Fibroblast of villous mesenchyme (primary cell): ENCODE data around the gene SCN3B. TPM values are rescaled to one million over a fixed set of nuclear protein-coding genes. Genes with fewer than 3 reads are reported as not detected.

Experiments used
- DNase-seq: peaks from one replicate; pipeline ENCODE4 v3.0.0-alpha.2; 2010; ENCODE audit warnings: low read depth
- H3K4me3 ChIP-seq: 2 replicates; pipeline ENCODE4 v1.5.1; 2011; ENCODE audit warnings: low read depth, mild to moderate bottlenecking, low read length
- CTCF ChIP-seq: IDR thresholded peaks from 2 replicates; pipeline ENCODE4 v1.5.1; 2012; ENCODE audit warnings: low read depth, mild to moderate bottlenecking, low read length; ENCODE audit not compliant: insufficient read depth
- total RNA-seq: library from RNA; depleted of rRNA; stranded (reverse); fragments of >200 nt; gene quantifications from 2 replicates; pipeline ENCODE4 v1.2.3, GENCODE V29; 2012

SCN3B gene
- total RNA-seq, 1 donor = 0.43 TPM

GRCh38 chr11:123694551-123694950 is 40.1 kb upstream of the SCN3B start:
- H3K4me3 ChIP-seq = no peak overlapping the region
- TF ChIP-seq CTCF = no peak
- no peak for DNase-seq

DNA sequence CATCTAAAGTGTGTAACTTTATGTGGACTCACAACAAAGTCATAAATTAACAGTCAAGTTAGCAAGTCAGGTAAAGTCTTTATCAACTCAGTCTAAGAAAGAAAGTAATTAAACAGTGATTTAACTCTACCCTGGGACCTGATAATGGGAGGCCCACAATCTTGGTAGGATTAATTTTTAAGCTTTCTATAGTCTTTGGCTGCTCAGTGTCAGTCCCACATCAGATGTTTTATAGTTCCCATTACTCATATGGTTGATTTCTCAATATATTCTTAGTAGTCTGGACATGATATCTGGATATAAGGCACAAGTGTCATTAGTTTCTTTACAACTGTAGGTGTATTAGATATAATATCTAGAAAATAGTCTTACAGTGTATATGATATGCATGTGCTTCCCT is 38.5 kb upstream of the SCN3B start:
- no peak for TF ChIP-seq CTCF
- no peak for DNase-seq
- H3K4me3 ChIP-seq = no peak overlapping the region

- H3K4me3 ChIP-seq = no peak overlapping the region
- DNase-seq = no peak
- TF ChIP-seq CTCF = no peak
These were observed 36.1 kb upstream of the SCN3B start for GRCh38 chr11:123690485-123690884.

GRCh38 chr11:123684601-123685000 is 30.2 kb upstream of the SCN3B start:
- H3K4me3 ChIP-seq = no peak overlapping the region
- no peak for TF ChIP-seq CTCF
- no peak for DNase-seq

DNA sequence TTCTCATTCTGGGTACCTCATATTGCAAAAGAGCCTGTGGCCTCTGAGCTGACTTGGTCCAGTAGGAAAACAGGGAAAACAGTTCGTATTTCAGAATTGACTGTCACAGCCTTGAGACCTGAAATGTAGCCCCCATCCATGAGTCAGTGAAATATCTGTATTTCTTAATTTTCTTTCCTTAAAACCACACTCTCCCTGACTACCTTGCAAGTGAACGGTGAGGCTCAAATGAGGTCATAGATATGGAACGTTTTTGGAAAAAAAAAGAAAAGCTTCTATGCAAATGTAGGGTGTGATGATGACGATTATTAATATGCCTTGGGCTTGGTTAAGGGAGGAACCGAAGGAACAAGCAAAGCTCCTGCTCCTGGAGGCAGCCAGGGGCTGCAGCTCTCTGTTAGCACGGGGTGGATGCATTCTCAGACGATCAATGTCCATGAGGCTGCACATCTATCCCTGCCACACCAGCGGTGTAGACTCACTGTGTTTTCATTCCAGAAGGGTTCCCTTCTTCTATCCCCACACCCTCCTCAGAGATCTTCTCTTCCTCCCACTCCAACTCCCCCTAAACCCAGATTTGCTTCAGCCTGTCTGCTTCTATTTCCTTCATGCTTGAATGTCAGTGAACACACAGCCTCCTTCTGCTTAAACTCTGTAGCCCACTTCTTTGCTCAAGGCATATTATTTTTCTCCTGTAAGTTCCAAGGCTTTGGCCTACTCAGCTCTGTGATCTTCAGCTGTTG is 29.2 kb upstream of the SCN3B start:
- no peak for DNase-seq
- no peak overlapping the region for H3K4me3 ChIP-seq
- no peak for TF ChIP-seq CTCF

DNA sequence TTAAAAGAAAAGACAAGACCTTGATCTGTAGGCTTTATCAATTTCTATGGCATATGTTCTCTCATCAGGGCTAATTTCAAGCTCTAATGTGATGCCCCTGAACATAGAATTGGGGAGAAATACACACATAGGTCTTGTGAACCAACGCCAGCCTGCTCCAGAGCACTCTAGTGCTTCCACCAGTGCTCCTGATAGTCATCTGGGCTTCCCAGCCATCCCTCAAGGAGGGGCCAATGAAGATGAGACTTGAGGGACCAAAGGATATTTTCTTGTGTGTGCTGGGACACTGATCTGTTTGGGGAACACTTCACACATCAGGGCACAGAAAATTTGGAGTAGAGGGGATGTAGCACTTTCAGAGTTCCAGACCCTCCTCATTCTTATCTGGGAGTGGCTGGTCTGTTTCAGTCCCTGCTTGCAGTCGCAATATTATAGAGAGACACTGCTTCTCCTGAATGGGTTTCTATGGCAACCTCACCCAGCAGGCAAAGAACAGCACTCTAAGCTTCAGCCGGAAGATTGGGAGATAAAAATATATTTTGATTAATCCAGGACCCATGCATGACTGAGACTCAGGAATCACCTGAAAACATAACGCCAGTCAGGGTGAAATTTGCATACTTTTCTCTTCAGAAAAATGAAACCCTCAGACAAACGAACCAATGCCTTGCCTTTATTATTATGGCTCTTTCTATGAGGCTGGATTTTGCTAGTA is 28.4 kb upstream of the SCN3B start:
- no peak overlapping the region for H3K4me3 ChIP-seq
- no peak for DNase-seq
- no peak for TF ChIP-seq CTCF
